PFSK-1 (cell line): ENCODE data around the gene SHISAL2B.

Experiments
- REST ChIP-seq, 2 experiments: IDR thresholded peaks; 2 replicates each; pipeline versions ENCODE4 v1.6.1 to v1.8.0; 2011 to 2012; ENCODE audit warnings: low read depth in 2 of 2, low read length in 2 of 2, control low read depth in 1 of 2, inconsistent platforms in 1 of 2, mild to moderate bottlenecking in 1 of 2, moderate library complexity in 1 of 2; ENCODE audit not compliant: insufficient read depth in 1 of 2
- SIN3A ChIP-seq: IDR thresholded peaks from 2 replicates; pipeline ENCODE4 v1.6.1; 2012; ENCODE audit warnings: mild to moderate bottlenecking, low read length, moderate library complexity, borderline replicate concordance; ENCODE audit not compliant: insufficient read depth

GRCh38 chr5:64655596-64655995 lies 34.7 kb upstream of the SHISAL2B start:
- TF ChIP-seq REST (IDR thresholded peaks at IDR 0.05; ENCODE audit: insufficient read depth in 1 of 2, low read depth in 2 of 2, low read length in 2 of 2) (no peak), SIN3A (no peak)
